Neural progenitor cell (in vitro differentiated cells): ENCODE data around the gene LYST. TPM values are rescaled to one million over a fixed set of nuclear protein-coding genes. Genes with fewer than 3 reads are reported as not detected.

ENCODE experiments used
- DNase-seq: peaks from one replicate; pipeline ENCODE4 v3.0.0-alpha.2; 2016; ENCODE audit warnings: low spot score
- H2AFZ ChIP-seq: fragments of 200-600 bp; sonication (generic); replicated peaks from 2 replicates; pipeline ENCODE4 v1.6.1; 2016; ENCODE audit warnings: antibody characterized with exemption
- H3F3A ChIP-seq: fragments of 200-600 bp; sonication (generic); 2 replicates; pipeline ENCODE4 v1.6.1; 2016; ENCODE audit warnings: antibody characterized with exemption, low read depth
- H3K27ac ChIP-seq: fragments of 200-600 bp; sonication (generic); 2 replicates; pipeline ENCODE4 v1.5.1; 2016; ENCODE audit warnings: mild to moderate bottlenecking
- H3K27me3 ChIP-seq: fragments of 200-600 bp; sonication (generic); 2 replicates; pipeline ENCODE4 v1.6.1; 2016; ENCODE audit warnings: mild to moderate bottlenecking, moderate library complexity
- H3K36me3 ChIP-seq: fragments of 200-600 bp; sonication (generic); 2 replicates; pipeline ENCODE4 v1.5.1; 2016
- H3K4me1 ChIP-seq: fragments of 200-600 bp; sonication (generic); 2 replicates; pipeline ENCODE4 v1.6.1; 2016; ENCODE audit warnings: mixed run types
- H3K4me2 ChIP-seq: fragments of 200-600 bp; sonication (generic); 2 replicates; pipeline ENCODE4 v1.6.1; 2016
- H3K4me3 ChIP-seq: fragments of 200-600 bp; sonication (generic); 2 replicates; pipeline ENCODE4 v1.5.1; 2016
- H3K79me2 ChIP-seq: fragments of 200-600 bp; sonication (generic); 2 replicates; pipeline ENCODE4 v1.6.1; 2016; ENCODE audit warnings: low read depth
- H3K9ac ChIP-seq: fragments of 200-600 bp; sonication (generic); 2 replicates; pipeline ENCODE4 v1.6.1; 2016
- H3K9me3 ChIP-seq: fragments of 200-600 bp; sonication (generic); 2 replicates; pipeline ENCODE4 v1.5.1; 2016; ENCODE audit warnings: low read depth
- H4K20me1 ChIP-seq: fragments of 200-600 bp; sonication (generic); 2 replicates; pipeline ENCODE4 v1.6.1; 2016; ENCODE audit warnings: low read depth
- H3K27ac Mint-ChIP-seq: 3 replicates; pipeline ENCODE4 v1.8.0; 2021; ENCODE audit warnings: mixed read lengths
- H3K27me3 Mint-ChIP-seq: 2 replicates; pipeline ENCODE4 v1.8.0; 2022; ENCODE audit warnings: low read depth, mild to moderate bottlenecking, inconsistent platforms, moderate library complexity, mixed read lengths; ENCODE audit not compliant: insufficient read depth
- H3K36me3 Mint-ChIP-seq: 3 replicates; pipeline ENCODE4 v1.8.0; 2021; ENCODE audit warnings: mixed read lengths
- H3K4me1 Mint-ChIP-seq: 3 replicates; pipeline ENCODE4 v1.8.0; 2021; ENCODE audit warnings: mixed read lengths
- H3K4me3 Mint-ChIP-seq: 3 replicates; pipeline ENCODE4 v1.8.0; 2021; ENCODE audit warnings: mild to moderate bottlenecking, moderate library complexity, mixed read lengths
- H3K9me3 Mint-ChIP-seq: 3 replicates; pipeline ENCODE4 v1.8.0; 2020; ENCODE audit warnings: mixed read lengths
- CTCF ChIP-seq: fragments of 200-600 bp; sonication (generic); IDR thresholded peaks from 2 replicates; pipeline ENCODE4 v1.5.1; 2017; ENCODE audit warnings: antibody characterized with exemption, mild to moderate bottlenecking
- EZH2 ChIP-seq: fragments of 200-600 bp; sonication (generic); IDR thresholded peaks from 2 replicates; pipeline ENCODE4 v1.6.1; 2017; ENCODE audit warnings: antibody characterized with exemption, mild to moderate bottlenecking, moderate library complexity
- EZH2phosphoT487 ChIP-seq: fragments of 200-600 bp; sonication (generic); IDR thresholded peaks from 2 replicates; pipeline ENCODE4 v1.6.1; 2017; ENCODE audit warnings: antibody characterized with exemption
- total RNA-seq: library from RNA; depleted of rRNA; stranded (reverse); fragments of >200 nt; gene quantifications from 2 replicates; pipeline ENCODE4 v1.2.3, GENCODE V29; 2015; ENCODE audit warnings: low replicate concordance

LYST gene
- total RNA-seq, 1 donor from 2014 or later = 0.82 TPM

GRCh38 chr1:235864931-235865525, 1.7 kb downstream of the LYST start:
- Histone ChIP-seq H3K4me1 (peaks cover 11% of the 10 kb centered on the region), H3K27ac (no peak overlapping the region), H3F3A (peaks cover 17% of the 10 kb centered on the region), H3K4me2 (peak overlapping the region; percentile 99), H3K9me3 (no peaks in the 10 kb centered on the region), H3K27me3 (peaks cover 39% of the 10 kb centered on the region), H4K20me1 (no peaks in the 10 kb centered on the region), H3K9ac (no peak overlapping the region), H3K36me3 (no peaks in the 10 kb centered on the region), H3K4me3 (no peak overlapping the region), H3K79me2 (no peaks in the 10 kb centered on the region), H2AFZ (no peak overlapping the region)
- DNase-seq = no peak
- Mint-ChIP-seq H3K27me3 (peaks cover 17% of the 10 kb centered on the region), H3K27ac (no peak overlapping the region), H3K36me3 (no peaks in the 10 kb centered on the region), H3K9me3 (no peaks in the 10 kb centered on the region), H3K4me1 (peaks cover 14% of the 10 kb centered on the region), H3K4me3 (peak overlapping the region; percentile 30)
- TF ChIP-seq CTCF = no peak
- no peak for TF ChIP-seq EZH2

- Mint-ChIP-seq H3K27me3 (peaks cover 17% of the 10 kb centered on the region), H3K4me1 (peaks cover 14% of the 10 kb centered on the region), H3K27ac (no peak overlapping the region), H3K36me3 (no peaks in the 10 kb centered on the region), H3K9me3 (no peaks in the 10 kb centered on the region), H3K4me3 (peak overlapping the region; percentile 33)
- peaks cover 39% of the 10 kb centered on the region for H3K27me3 ChIP-seq
- no peak overlapping the region for H3K27ac ChIP-seq
- peaks cover 17% of the 10 kb centered on the region for H3F3A ChIP-seq
- no peaks in the 10 kb centered on the region for H3K79me2 ChIP-seq
- H3K36me3 ChIP-seq = no peaks in the 10 kb centered on the region
- no peak for TF ChIP-seq CTCF
- no peak for TF ChIP-seq EZH2
- no peak for TF ChIP-seq EZH2phosphoT487
- no peaks in the 10 kb centered on the region for H3K9me3 ChIP-seq
- H3K4me1 ChIP-seq = peaks cover 11% of the 10 kb centered on the region
- no peaks in the 10 kb centered on the region for H4K20me1 ChIP-seq
- no peak overlapping the region for H3K4me3 ChIP-seq
- no peak overlapping the region for H3K4me2 ChIP-seq
- no peak for DNase-seq
- no peak overlapping the region for H3K9ac ChIP-seq
- no peak overlapping the region for H2AFZ ChIP-seq
Measured at GRCh38 chr1:235864469-235864868, 2.2 kb downstream of the LYST start.

GRCh38 chr1:235863699-235864093, 3.0 kb downstream of the LYST start:
- Histone ChIP-seq H3K9me3 (no peaks in the 10 kb centered on the region), H3K4me2 (no peak overlapping the region), H3K79me2 (no peaks in the 10 kb centered on the region), H3K27ac (no peak overlapping the region), H2AFZ (no peak overlapping the region), H3K4me3 (no peak overlapping the region), H3K27me3 (peaks cover 39% of the 10 kb centered on the region), H3F3A (peaks cover 17% of the 10 kb centered on the region), H3K36me3 (no peaks in the 10 kb centered on the region), H4K20me1 (no peaks in the 10 kb centered on the region), H3K4me1 (peaks cover 11% of the 10 kb centered on the region), H3K9ac (no peak overlapping the region)
- no peak for DNase-seq
- TF ChIP-seq CTCF = no peak
- TF ChIP-seq EZH2 = no peak
- no peak for TF ChIP-seq EZH2phosphoT487
- no peak overlapping the region for H3K4me3 Mint-ChIP-seq
- H3K9me3 Mint-ChIP-seq = no peaks in the 10 kb centered on the region
- H3K27me3 Mint-ChIP-seq = peaks cover 17% of the 10 kb centered on the region
- no peak overlapping the region for H3K27ac Mint-ChIP-seq
- peaks cover 14% of the 10 kb centered on the region for H3K4me1 Mint-ChIP-seq
- H3K36me3 Mint-ChIP-seq = no peaks in the 10 kb centered on the region
